H1 (cell line): ENCODE results near the gene XPNPEP2. TPM values are rescaled to one million over a fixed set of nuclear protein-coding genes. Genes with fewer than 3 reads are reported as not detected.

ENCODE experiments used
- polyA plus RNA-seq, 7 experiments: library from polyadenylated mRNA; depleted of rRNA in 3 of 7; stranded (reverse) in 5 of 7; unstranded in 2 of 7; fragments of >200 nt in 5 of 7; fragments of 200-250 nt in 2 of 7; gene quantifications; 1 replicate in 5 of 7; 2 replicates in 1 of 7; 4 replicates in 1 of 7; pipeline versions ENCODE4 v1.2.1 to v1.2.3, GENCODE V29; 2011 to 2013; ENCODE audit warnings: missing spikeins in 2 of 7, mixed read lengths in 2 of 7
- small RNA-seq: library from polyadenylated mRNA; stranded (forward); fragments of <200 nt; extraction: miRNeasy Mini kit (QIAGEN cat#:217004); gene quantifications from one replicate; pipeline ENCODE3, GENCODE V24; 2013; ENCODE audit not compliant: insufficient read depth
- total RNA-seq: library from RNA; stranded (reverse); fragmentation: NEBNext Ultra II Directional; extraction: Animal tissue kit (Norgen Biotek cat#: 25700); gene quantifications from 2 replicates; pipeline ENCODE4 v1.2.1, GENCODE V29; 2021

The XPNPEP2 gene
- total and polyA plus RNA-seq, 2 of the 8 experiments (the other 6 are each of a cell fraction or from before 2014, with no cell fraction given) = 0.27 TPM; not detected in 1

Small RNA genes within 50 kb of the gene (small RNA-seq; reads per million reads assigned to genes)
- not detected for gene RF00017

Other genes starting within 250 kb of the XPNPEP2 start
- gene SMARCA1, start 215.5 kb upstream of the XPNPEP2 start, total RNA-seq = 54.4 and 55.8 TPM in 2 replicates
- 8.6 and 13.1 TPM in 2 replicates for gene SMARCA1, start 215.5 kb upstream of the XPNPEP2 start, polyA plus RNA-seq (2011; rRNA removed)
- 14.9 and 15.1 TPM in 2 replicates for gene OCRL, start 198.7 kb upstream of the XPNPEP2 start, total RNA-seq
- gene OCRL, start 198.7 kb upstream of the XPNPEP2 start, polyA plus RNA-seq (2011; rRNA removed) = 8.5 and 12.7 TPM in 2 replicates
- gene APLN, start 84.0 kb upstream of the XPNPEP2 start, total RNA-seq = 1.1 TPM in 2 replicates
- 1.6 and 1.8 TPM in 2 replicates for gene APLN, start 84.0 kb upstream of the XPNPEP2 start, polyA plus RNA-seq (2011; rRNA removed)
- gene SASH3, start 41.0 kb downstream of the XPNPEP2 start, total RNA-seq = not detected in 2 replicates
- not detected in 2 replicates for gene SASH3, start 41.0 kb downstream of the XPNPEP2 start, polyA plus RNA-seq (2011; rRNA removed)
- 28.3 and 29.7 TPM in 2 replicates for gene ZDHHC9, start 104.9 kb downstream of the XPNPEP2 start, total RNA-seq
- 18.1 and 20.3 TPM in 2 replicates for gene ZDHHC9, start 104.9 kb downstream of the XPNPEP2 start, polyA plus RNA-seq (2011; rRNA removed)
- 24.0 and 25.7 TPM in 2 replicates for gene UTP14A, start 167.2 kb downstream of the XPNPEP2 start, total RNA-seq
- 3.5 and 4.5 TPM in 2 replicates for gene UTP14A, start 167.2 kb downstream of the XPNPEP2 start, polyA plus RNA-seq (2011; rRNA removed)
- 6.2 and 9.0 TPM in 2 replicates for gene BCORL1, start 243.7 kb downstream of the XPNPEP2 start, total RNA-seq
- gene BCORL1, start 243.7 kb downstream of the XPNPEP2 start, polyA plus RNA-seq (2011; rRNA removed) = 1.4 and 1.9 TPM in 2 replicates